HG02970 (cell line): ENCODE data around the gene SNIP1.
"Not testable (repeated sequence)": the region's sequence is repeated elsewhere in the genome, so short reads cannot be mapped to it uniquely, and the experiment has no call there.

ENCODE experiments used
- ATAC-seq: cut with Tn5 transposase; IDR thresholded peaks from one replicate; pipeline ENCODE4 v1.9.1; 2021; ENCODE audit warnings: mild to moderate bottlenecking, moderate library complexity, moderate number of reproducible peaks; ENCODE audit not compliant: unreplicated experiment, low FRiP score

Gene SNIP1

GRCh38 chr1:37514350-37515184 is 39.5 kb downstream of the SNIP1 start, which contains the start of gene MEAF6:
Gene MEAF6, minus strand, starts transcription at chr1:37514766. Its CDS starts 20 bp downstream, at chr1:37514746.
- peak; percentile 92 for ATAC-seq

GRCh38 chr1:37513795-37514349 is 40.2 kb downstream of the SNIP1 start:
- ATAC-seq = no peak

- ATAC-seq = no peak
These were observed 44.9 kb downstream of the SNIP1 start for GRCh38 chr1:37509181-37509580.

GRCh38 chr1:37506740-37507139 is 47.4 kb downstream of the SNIP1 start:
- no peak for ATAC-seq

- ATAC-seq = not testable (repeated sequence)
These were observed 51.3 kb downstream of the SNIP1 start for GRCh38 chr1:37502791-37503190.

- ATAC-seq = no peak
These were observed 52.0 kb downstream of the SNIP1 start for GRCh38 chr1:37502104-37502503.

- ATAC-seq = no peak
These were observed 52.4 kb downstream of the SNIP1 start for GRCh38 chr1:37501661-37502060.

GRCh38 chr1:37498872-37499617 is 55.0 kb downstream of the SNIP1 start:
- ATAC-seq = no peak

GRCh38 chr1:37497832-37498231 is 56.3 kb downstream of the SNIP1 start:
- ATAC-seq = no peak

GRCh38 chr1:37495875-37496274 is 58.2 kb downstream of the SNIP1 start:
- no peak for ATAC-seq

GRCh38 chr1:37493336-37494098 is 60.6 kb downstream of the SNIP1 start:
- ATAC-seq = no peak

GRCh38 chr1:37487619-37487984 is 66.5 kb downstream of the SNIP1 start:
- no peak for ATAC-seq

- no peak for ATAC-seq
These were observed 67.1 kb downstream of the SNIP1 start for GRCh38 chr1:37486680-37487618.

GRCh38 chr1:37485902-37486679 is 68.0 kb downstream of the SNIP1 start:
- ATAC-seq = no peak
